Endothelial cell of umbilical vein (primary cell): ENCODE results near the gene SZT2.

ENCODE experiments used
- CTCF ChIP-seq, 2 donors: IDR thresholded peaks; 1 replicate in 1 of 2; 2 replicates in 1 of 2; pipeline ENCODE4 v1.5.1; 2011; ENCODE audit warnings: low read length in 2 of 2, mild to moderate bottlenecking in 2 of 2, moderate library complexity in 2 of 2, control low read depth in 1 of 2, inconsistent platforms in 1 of 2, low read depth in 1 of 2; ENCODE audit not compliant: insufficient read depth in 1 of 2; ENCODE audit errors: extremely low read depth in 1 of 2
- EZH2 ChIP-seq: IDR thresholded peaks from 2 replicates; pipeline ENCODE4 v1.6.1; 2012; ENCODE audit warnings: borderline replicate concordance, low read depth, mild to moderate bottlenecking, moderate library complexity, low read length, inconsistent platforms; ENCODE audit not compliant: severe bottlenecking
- POLR2A ChIP-seq: IDR thresholded peaks from 2 replicates; pipeline ENCODE4 v1.6.1; 2012; ENCODE audit warnings: low read depth, mild to moderate bottlenecking, control low read depth, low read length
- POLR2AphosphoS5 ChIP-seq: IDR thresholded peaks from 2 replicates; pipeline ENCODE4 v1.6.1; 2012; ENCODE audit warnings: low read depth, mild to moderate bottlenecking, control low read depth, low read length, moderate library complexity; ENCODE audit not compliant: insufficient read depth

GRCh38 chr1:43492826-43493225, 103.1 kb downstream of the SZT2 start:
- TF ChIP-seq EZH2 (no peak), CTCF (IDR thresholded peaks at IDR 0.05; ENCODE audit: extremely low read depth in 1 of 2, insufficient read depth in 1 of 2, low read depth in 1 of 2, low read length in 2 of 2) (no peak), POLR2AphosphoS5 (no peak), POLR2A (no peak)
